GM18526 (cell line): Measurements from ENCODE around the gene ABTB1.

ENCODE experiments used
- POLR2A ChIP-seq: IDR thresholded peaks from 3 replicates; pipeline ENCODE4 v1.6.1; 2011; ENCODE audit not compliant: insufficient read length; ENCODE audit errors: extremely low read depth

ABTB1 gene

DNA sequence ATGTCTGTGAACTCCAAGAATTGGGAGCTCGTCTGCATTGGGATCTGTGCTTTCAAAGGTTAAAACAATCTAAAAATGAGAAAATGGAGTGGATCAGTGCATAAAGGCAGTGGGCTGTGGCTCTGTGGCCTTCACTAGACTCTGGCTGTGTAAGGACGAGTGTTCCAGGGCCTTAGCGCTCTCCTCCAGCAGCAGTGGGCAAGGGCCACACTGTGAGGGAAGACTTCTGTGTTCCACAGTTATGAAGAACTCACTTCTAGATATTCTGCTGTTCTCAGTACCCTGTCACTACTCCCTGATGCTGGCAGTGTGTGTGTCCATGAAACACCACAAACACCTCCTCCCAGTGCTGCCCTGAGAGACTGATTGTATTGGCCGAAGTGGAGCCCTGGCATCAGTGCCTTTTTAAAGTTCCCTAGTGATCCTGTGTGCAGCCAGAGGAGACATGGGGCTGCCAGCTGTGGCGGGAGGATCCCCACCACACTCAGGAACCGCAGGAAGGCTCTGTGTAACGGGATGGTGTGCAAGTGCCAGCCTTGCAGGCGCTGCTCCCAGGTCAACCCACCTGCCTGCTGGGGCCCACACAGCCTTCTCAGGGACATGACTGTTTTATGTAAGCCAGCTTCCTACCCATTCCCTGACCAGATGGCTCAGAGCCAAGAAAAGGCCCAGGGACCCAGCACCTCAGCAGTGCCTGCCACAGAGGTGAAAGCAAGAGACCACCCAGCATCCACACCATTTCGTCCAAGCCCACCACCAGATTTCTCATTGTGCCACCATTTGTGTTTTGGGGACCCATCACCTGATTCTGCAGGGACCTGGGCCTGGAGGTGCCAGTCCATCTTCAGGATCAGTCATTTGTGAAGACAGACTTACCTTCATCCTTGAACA lies 40.4 kb downstream of the ABTB1 start:
- no peak for TF ChIP-seq POLR2A

GRCh38 chr3:127714125-127714571 lies 41.4 kb downstream of the ABTB1 start:
- TF ChIP-seq POLR2A, result no peak

- no peak for TF ChIP-seq POLR2A
These were observed 42.1 kb downstream of the ABTB1 start for GRCh38 chr3:127714866-127715265.

DNA sequence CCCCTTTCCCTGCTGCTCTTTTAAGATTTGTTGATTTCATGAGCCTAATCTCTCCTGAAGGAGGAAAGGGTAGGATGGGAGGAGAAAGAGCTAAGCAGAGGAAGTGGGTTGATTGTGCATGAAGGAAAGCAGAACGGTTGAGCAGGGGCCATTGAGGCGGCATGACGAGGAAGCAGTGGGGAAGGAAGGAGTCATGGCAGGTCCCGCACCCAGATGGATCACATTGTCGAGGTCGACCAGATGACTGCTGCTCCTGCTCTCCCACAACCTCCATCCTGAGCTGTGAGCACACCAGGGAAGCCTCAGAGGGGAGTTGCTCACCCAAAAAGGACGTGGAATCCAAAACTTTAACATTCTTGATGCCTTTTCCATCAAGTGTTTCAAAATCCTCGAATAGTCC lies 42.8 kb downstream of the ABTB1 start:
- no peak for TF ChIP-seq POLR2A

- no peak for TF ChIP-seq POLR2A
These were observed 43.6 kb downstream of the ABTB1 start for GRCh38 chr3:127716384-127716783.

- no peak for TF ChIP-seq POLR2A
These were observed 44.8 kb downstream of the ABTB1 start for GRCh38 chr3:127717357-127718244.

- TF ChIP-seq POLR2A, result no peak
These were observed 45.6 kb downstream of the ABTB1 start for GRCh38 chr3:127718245-127718915.

- no peak for TF ChIP-seq POLR2A
These were observed 46.2 kb downstream of the ABTB1 start for GRCh38 chr3:127718916-127719290.

GRCh38 chr3:127719369-127719768 lies 46.6 kb downstream of the ABTB1 start:
- TF ChIP-seq POLR2A, result no peak

- TF ChIP-seq POLR2A, result no peak
These were observed 47.5 kb downstream of the ABTB1 start for GRCh38 chr3:127720161-127720823.

DNA sequence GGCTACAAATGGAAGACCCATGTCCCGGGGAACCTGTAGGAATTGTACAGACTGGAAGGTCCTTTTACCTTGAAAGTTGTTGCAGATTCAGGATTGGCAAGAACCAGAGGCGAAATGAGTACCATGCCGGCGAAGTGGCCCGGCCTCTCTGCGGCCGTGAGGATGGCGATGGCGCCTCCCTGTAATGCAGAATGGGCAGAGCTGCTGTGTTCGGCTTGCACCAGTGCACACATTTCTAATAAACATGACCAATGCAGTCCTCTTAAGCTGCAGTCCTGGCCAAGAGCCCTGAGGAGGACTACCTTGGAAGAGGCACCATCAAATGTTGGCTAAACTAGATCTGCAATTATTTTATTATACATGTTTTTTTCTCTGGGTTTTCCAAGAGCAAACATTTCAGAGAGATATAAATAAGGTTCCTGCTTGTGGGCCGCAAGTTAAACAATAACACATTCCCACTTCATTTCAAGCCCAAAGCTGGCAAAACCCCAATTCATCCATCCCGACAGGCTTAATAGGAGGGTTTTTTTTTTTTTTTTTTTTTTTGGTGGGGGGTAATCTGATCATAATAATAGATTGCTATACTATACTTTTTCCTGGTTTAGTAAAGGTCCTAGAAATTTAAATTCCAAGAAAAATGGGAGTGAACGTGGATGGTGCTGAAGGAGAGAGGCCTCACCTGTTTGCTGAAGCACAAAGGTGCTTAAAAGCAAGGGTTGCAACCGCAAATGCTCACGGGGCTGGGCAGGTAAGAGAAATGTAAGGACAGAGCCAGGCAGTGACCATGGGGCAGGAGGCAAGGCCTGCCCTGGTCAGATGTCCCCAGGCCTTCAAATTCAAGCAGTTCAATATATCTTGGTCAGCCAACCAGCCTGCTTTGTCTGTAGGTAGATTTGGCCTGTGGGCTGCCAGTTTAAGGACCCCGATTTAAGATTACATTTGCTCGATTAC lies 48.5 kb downstream of the ABTB1 start:
- TF ChIP-seq POLR2A, result no peak

DNA sequence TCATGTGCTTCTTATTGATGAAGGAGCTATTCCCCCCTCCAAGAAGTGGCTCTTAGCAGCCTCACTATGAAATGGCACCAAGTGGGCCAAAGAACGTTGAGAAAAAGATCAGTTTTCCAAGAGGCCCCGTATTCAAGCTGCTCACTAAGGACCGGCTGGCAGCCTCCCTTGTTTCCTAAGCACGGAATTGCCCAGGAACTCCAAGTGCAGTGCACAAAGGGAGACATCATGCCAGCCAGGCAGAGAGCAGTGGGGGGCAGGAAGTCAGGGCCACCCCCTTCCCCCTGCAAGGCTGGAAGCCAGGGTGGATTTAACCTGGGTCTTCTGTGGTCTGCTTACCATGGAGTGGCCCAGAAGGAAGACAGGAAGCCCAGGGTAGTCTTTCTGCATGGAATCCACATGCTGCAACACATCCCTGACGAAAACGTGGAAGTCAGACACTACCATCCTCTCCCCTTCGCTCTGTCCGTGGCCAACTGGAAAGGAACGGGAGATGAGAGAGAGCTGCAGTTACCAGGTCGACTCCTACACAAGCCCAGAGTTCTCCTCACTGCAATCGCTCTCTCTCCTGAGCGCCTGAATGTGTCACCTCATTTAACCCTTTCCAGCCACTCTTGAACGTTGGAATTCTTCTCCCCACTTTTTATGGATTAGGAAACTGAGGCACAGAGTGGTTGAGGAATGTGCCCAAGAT lies 49.5 kb downstream of the ABTB1 start:
- no peak for TF ChIP-seq POLR2A

GRCh38 chr3:127723011-127723567 lies 50.3 kb downstream of the ABTB1 start:
- TF ChIP-seq POLR2A, result no peak
